ENCODE results near the gene ELOVL7.

DNA sequence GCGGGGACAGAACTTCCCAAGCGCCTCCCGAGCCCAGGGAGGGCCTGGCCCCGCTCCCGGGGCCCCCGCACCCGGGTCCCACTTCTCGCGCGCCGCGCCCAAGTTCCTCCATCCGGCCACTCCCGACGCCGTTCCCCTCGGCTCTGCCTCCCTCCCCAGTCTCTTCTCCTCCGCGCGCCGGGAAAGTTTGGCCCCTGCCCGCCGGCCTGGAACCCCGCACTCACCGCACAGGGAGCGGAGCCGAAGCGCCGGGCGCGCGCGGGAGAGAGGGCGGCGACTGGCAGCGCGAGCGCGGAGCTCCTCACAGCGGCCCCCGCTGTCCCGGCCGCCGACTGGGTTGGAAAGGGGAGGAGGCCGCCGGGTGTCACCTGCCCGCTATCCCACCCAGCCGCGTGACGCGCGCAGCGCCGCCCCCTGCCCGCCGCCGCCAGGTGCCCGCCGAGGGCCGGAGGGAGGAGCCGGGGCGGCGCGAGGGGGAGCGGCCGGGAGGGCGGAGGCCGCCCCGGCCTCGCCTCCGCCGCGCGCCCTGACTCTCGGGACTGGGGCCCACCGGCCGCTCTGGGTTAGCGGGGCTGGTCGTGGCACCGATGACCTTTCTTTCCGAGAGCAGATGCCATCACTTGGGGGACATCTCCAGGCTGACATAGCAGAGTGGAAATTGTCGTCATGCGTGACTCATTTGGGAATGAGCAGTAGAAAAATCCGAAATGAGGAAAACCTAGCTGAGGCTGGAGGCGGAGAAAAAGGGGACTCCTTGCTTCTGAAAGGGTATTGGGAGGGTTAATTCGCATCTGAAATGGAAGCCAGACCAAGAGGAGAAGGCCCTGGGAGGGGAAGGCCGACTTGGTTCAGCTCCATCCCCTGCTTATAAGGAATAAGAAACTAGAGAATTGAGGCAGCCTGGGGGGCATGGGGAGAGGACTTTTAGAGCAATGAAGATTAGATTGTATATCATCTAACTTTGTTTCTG is at the start of gene ELOVL7:
- TF ChIP-seq, protein P1, sequence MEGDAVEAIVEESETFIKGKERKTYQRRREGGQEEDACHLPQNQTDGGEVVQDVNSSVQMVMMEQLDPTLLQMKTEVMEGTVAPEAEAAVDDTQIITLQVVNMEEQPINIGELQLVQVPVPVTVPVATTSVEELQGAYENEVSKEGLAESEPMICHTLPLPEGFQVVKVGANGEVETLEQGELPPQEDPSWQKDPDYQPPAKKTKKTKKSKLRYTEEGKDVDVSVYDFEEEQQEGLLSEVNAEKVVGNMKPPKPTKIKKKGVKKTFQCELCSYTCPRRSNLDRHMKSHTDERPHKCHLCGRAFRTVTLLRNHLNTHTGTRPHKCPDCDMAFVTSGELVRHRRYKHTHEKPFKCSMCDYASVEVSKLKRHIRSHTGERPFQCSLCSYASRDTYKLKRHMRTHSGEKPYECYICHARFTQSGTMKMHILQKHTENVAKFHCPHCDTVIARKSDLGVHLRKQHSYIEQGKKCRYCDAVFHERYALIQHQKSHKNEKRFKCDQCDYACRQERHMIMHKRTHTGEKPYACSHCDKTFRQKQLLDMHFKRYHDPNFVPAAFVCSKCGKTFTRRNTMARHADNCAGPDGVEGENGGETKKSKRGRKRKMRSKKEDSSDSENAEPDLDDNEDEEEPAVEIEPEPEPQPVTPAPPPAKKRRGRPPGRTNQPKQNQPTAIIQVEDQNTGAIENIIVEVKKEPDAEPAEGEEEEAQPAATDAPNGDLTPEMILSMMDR (IDR thresholded peaks at IDR 0.05): peak; percentile 78
- no peak for TF ChIP-seq POLR2AphosphoS5 (IDR thresholded peaks at IDR 0.05; ENCODE audit: low read depth, low read length)
- TF ChIP-seq, protein P2, sequence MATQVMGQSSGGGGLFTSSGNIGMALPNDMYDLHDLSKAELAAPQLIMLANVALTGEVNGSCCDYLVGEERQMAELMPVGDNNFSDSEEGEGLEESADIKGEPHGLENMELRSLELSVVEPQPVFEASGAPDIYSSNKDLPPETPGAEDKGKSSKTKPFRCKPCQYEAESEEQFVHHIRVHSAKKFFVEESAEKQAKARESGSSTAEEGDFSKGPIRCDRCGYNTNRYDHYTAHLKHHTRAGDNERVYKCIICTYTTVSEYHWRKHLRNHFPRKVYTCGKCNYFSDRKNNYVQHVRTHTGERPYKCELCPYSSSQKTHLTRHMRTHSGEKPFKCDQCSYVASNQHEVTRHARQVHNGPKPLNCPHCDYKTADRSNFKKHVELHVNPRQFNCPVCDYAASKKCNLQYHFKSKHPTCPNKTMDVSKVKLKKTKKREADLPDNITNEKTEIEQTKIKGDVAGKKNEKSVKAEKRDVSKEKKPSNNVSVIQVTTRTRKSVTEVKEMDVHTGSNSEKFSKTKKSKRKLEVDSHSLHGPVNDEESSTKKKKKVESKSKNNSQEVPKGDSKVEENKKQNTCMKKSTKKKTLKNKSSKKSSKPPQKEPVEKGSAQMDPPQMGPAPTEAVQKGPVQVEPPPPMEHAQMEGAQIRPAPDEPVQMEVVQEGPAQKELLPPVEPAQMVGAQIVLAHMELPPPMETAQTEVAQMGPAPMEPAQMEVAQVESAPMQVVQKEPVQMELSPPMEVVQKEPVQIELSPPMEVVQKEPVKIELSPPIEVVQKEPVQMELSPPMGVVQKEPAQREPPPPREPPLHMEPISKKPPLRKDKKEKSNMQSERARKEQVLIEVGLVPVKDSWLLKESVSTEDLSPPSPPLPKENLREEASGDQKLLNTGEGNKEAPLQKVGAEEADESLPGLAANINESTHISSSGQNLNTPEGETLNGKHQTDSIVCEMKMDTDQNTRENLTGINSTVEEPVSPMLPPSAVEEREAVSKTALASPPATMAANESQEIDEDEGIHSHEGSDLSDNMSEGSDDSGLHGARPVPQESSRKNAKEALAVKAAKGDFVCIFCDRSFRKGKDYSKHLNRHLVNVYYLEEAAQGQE (IDR thresholded peaks at IDR 0.05; ENCODE audit: insufficient read depth in 1 of 2, low read depth in 2 of 2, low read length in 1 of 2): no peak
- TF ChIP-seq SIN3A (IDR thresholded peaks at IDR 0.05; ENCODE audit: borderline replicate concordance, insufficient read depth, low read depth, low read length): no peak
- TF ChIP-seq TCF7L2 (IDR thresholded peaks at IDR 0.05; ENCODE audit: low read depth, low read length): no peak
